ENCODE data around the gene PRUNE2.

Gene PRUNE2

GRCh38 chr9:76657265-76657664 is 248.6 kb downstream of the PRUNE2 start:
- DNase-seq (ENCODE audit: low read depth), result no peak

GRCh38 chr9:76655971-76656370 is 249.9 kb downstream of the PRUNE2 start:
- DNase-seq (ENCODE audit: low read depth), result no peak

GRCh38 chr9:76655121-76655541 is 250.8 kb downstream of the PRUNE2 start:
- no peak for DNase-seq (ENCODE audit: low read depth)

- DNase-seq (ENCODE audit: low read depth), result peak; percentile 95
Observed at GRCh38 chr9:76654575-76654974, 251.3 kb downstream of the PRUNE2 start.

GRCh38 chr9:76654051-76654461 is 251.9 kb downstream of the PRUNE2 start:
- no peak for DNase-seq (ENCODE audit: low read depth)

GRCh38 chr9:76652894-76653293 is 253.0 kb downstream of the PRUNE2 start:
- DNase-seq (ENCODE audit: low read depth), result no peak

- DNase-seq (ENCODE audit: low read depth), result no peak
Observed at GRCh38 chr9:76651119-76651705, 254.7 kb downstream of the PRUNE2 start.

- DNase-seq (ENCODE audit: low read depth), result no peak
Observed at GRCh38 chr9:76650692-76651091, 255.2 kb downstream of the PRUNE2 start.

GRCh38 chr9:76649894-76650293 is 256.0 kb downstream of the PRUNE2 start:
- no peak for DNase-seq (ENCODE audit: low read depth)

- no peak for DNase-seq (ENCODE audit: low read depth)
Observed at GRCh38 chr9:76646249-76646648, 259.7 kb downstream of the PRUNE2 start.

- no peak for DNase-seq (ENCODE audit: low read depth)
Observed at GRCh38 chr9:76644647-76645250, 261.2 kb downstream of the PRUNE2 start.

- DNase-seq (ENCODE audit: low read depth), result no peak
Observed at GRCh38 chr9:76644171-76644570, 261.7 kb downstream of the PRUNE2 start.

GRCh38 chr9:76643399-76644117 is 262.4 kb downstream of the PRUNE2 start:
- no peak for DNase-seq (ENCODE audit: low read depth)

- DNase-seq (ENCODE audit: low read depth), result no peak
Observed at GRCh38 chr9:76642701-76643209, 263.2 kb downstream of the PRUNE2 start.

- DNase-seq (ENCODE audit: low read depth), result no peak
Observed at GRCh38 chr9:76642074-76642473, 263.8 kb downstream of the PRUNE2 start.

GRCh38 chr9:76638001-76638400 is 267.9 kb downstream of the PRUNE2 start:
- no peak for DNase-seq (ENCODE audit: low read depth)

- no peak for DNase-seq (ENCODE audit: low read depth)
Observed at GRCh38 chr9:76637416-76637815, 268.5 kb downstream of the PRUNE2 start.

- DNase-seq (ENCODE audit: low read depth), result no peak
Observed at GRCh38 chr9:76634356-76635054, 271.4 kb downstream of the PRUNE2 start.

- no peak for DNase-seq (ENCODE audit: low read depth)
Observed at GRCh38 chr9:76630916-76631315, 275.0 kb downstream of the PRUNE2 start.

GRCh38 chr9:76629205-76629990 is 276.5 kb downstream of the PRUNE2 start:
- no peak for DNase-seq (ENCODE audit: low read depth)

GRCh38 chr9:76628155-76628554 is 277.8 kb downstream of the PRUNE2 start:
- no peak for DNase-seq (ENCODE audit: low read depth)

- no peak for DNase-seq (ENCODE audit: low read depth)
Observed at GRCh38 chr9:76626980-76627379, 278.9 kb downstream of the PRUNE2 start.
